ENCODE results near the gene PTPRF.
"Not testable (repeated sequence)": the region's sequence is repeated elsewhere in the genome, so short reads cannot be mapped to it uniquely, and the experiment has no call there.

The PTPRF gene

GRCh38 chr1:43538969-43539368, 8.3 kb downstream of the PTPRF start:
- no peak for DNase-seq

GRCh38 chr1:43539726-43540434, 9.2 kb downstream of the PTPRF start:
- no peak for DNase-seq

- no peak for DNase-seq
Measured at GRCh38 chr1:43540653-43541071, 10.0 kb downstream of the PTPRF start.

GRCh38 chr1:43541141-43541540, 10.5 kb downstream of the PTPRF start:
- DNase-seq: no peak

- DNase-seq: no peak
Measured at GRCh38 chr1:43541721-43542401, 11.2 kb downstream of the PTPRF start.

GRCh38 chr1:43542527-43543458, 12.1 kb downstream of the PTPRF start:
- no peak for DNase-seq

GRCh38 chr1:43543567-43543966, 12.9 kb downstream of the PTPRF start:
- no peak for DNase-seq

GRCh38 chr1:43545339-43545694, 14.6 kb downstream of the PTPRF start:
- DNase-seq: no peak

GRCh38 chr1:43545695-43546387, 15.2 kb downstream of the PTPRF start:
- DNase-seq: peak; percentile 10

GRCh38 chr1:43546388-43547100, 15.9 kb downstream of the PTPRF start:
- DNase-seq: no peak

GRCh38 chr1:43547538-43548072, 16.9 kb downstream of the PTPRF start:
- DNase-seq: no peak

- no peak for DNase-seq
Measured at GRCh38 chr1:43548285-43549271, 17.9 kb downstream of the PTPRF start.

- DNase-seq: not testable (repeated sequence)
Measured at GRCh38 chr1:43549394-43549793, 18.7 kb downstream of the PTPRF start.

GRCh38 chr1:43549921-43550597, 19.4 kb downstream of the PTPRF start:
- no peak for DNase-seq

GRCh38 chr1:43550598-43551246, 20.0 kb downstream of the PTPRF start:
- DNase-seq: no peak

- no peak for DNase-seq
Measured at GRCh38 chr1:43551396-43551888, 20.8 kb downstream of the PTPRF start.

- no peak for DNase-seq
Measured at GRCh38 chr1:43552059-43552742, 21.5 kb downstream of the PTPRF start.

- DNase-seq: no peak
Measured at GRCh38 chr1:43552813-43553212, 22.1 kb downstream of the PTPRF start.

All from NCI-H2171 (cell line).